GM12875 (cell line): ENCODE measurements around the gene GSTM3.
"Not testable (repeated sequence)": the region's sequence is repeated elsewhere in the genome, so short reads cannot be mapped to it uniquely, and the experiment has no call there.

Source experiments
- H3K4me3 ChIP-seq: one replicate; pipeline ENCODE4 v1.5.1; 2011; ENCODE audit warnings: low read depth, low read length, control low read depth
- TF ChIP-seq, protein P1 (sequence below): IDR thresholded peaks from 2 replicates; pipeline ENCODE4 v1.5.1; 2011; ENCODE audit warnings: low read depth, mild to moderate bottlenecking, control low read depth, inconsistent platforms, low read length, moderate library complexity, borderline replicate concordance; ENCODE audit not compliant: insufficient read depth

GSTM3 gene

DNA sequence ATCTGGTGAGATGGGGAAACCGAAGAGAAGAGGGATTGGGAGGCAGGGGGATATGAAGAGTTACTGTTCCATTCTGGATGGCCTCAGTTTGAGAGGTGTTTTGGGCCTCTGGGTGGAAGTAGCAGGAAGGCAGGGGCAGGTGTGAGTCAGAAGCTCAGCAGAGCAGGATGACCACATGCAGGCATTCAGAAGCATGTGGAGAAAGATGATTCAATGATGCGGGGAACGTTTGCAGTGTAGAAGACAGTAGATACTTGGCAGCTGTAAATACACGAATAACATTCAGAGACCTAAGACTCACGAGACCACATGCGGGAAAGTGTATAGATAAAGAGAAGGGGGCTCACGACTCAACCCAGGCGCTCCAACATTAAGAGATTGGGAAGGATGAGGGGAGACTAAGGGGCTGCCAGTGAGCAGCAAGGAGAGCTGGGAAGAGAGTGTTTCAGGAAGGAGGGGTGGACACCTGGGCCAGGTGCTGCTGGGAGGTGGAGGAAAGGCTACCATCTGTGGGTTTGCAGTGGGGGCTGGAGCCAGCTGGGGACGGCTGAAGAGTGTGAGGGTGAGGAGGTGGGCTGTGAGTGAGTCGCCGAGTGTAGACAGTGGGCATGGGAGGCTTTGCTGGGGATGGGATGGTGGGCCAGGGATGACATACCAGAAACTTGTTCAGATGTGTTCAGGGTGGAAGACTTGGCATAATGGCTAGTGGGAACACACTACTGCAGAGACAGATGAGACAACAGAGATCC, 28.7 kb upstream of the GSTM3 start:
- H3K4me3 ChIP-seq: no peak overlapping the region
- TF ChIP-seq, protein P1, sequence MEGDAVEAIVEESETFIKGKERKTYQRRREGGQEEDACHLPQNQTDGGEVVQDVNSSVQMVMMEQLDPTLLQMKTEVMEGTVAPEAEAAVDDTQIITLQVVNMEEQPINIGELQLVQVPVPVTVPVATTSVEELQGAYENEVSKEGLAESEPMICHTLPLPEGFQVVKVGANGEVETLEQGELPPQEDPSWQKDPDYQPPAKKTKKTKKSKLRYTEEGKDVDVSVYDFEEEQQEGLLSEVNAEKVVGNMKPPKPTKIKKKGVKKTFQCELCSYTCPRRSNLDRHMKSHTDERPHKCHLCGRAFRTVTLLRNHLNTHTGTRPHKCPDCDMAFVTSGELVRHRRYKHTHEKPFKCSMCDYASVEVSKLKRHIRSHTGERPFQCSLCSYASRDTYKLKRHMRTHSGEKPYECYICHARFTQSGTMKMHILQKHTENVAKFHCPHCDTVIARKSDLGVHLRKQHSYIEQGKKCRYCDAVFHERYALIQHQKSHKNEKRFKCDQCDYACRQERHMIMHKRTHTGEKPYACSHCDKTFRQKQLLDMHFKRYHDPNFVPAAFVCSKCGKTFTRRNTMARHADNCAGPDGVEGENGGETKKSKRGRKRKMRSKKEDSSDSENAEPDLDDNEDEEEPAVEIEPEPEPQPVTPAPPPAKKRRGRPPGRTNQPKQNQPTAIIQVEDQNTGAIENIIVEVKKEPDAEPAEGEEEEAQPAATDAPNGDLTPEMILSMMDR: no peak

DNA sequence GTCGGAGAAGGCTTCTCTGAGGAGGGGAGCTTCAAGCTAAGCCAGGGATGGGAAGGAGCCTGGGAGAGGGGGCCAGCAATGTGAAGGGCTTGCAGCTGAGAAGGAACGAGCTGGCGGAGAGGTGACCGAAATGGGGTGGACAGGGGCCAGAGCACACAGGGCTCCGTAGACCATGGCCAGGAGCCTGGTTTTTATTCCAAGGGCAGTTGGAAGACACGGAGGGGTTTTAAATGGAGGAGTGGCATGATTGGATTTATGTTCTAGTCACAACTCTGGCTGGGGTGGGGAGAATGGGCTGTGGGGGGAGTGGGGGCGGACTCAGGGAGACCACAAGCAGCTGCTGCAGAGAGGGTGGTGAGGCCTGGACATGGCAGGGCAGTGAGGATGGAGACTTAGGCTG, 28.0 kb upstream of the GSTM3 start:
- no peak overlapping the region for H3K4me3 ChIP-seq
- TF ChIP-seq, protein P1: no peak

DNA sequence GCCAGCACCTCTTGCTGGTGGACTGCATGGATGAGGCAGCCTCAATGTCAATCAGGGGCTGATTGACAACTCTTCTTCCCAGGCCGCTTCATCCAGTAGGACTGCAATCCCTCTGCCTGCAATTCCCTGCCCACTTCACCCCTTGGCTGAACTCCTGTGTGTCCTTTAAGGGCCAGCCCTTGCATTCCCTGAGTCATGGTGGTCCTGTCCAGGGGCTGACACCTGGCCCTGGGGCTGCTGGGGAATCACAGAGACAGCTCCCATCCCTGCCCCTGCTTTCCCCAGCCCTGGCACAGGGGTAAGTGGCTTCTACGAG, 27.5 kb upstream of the GSTM3 start:
- TF ChIP-seq, protein P1: no peak
- no peak overlapping the region for H3K4me3 ChIP-seq

DNA sequence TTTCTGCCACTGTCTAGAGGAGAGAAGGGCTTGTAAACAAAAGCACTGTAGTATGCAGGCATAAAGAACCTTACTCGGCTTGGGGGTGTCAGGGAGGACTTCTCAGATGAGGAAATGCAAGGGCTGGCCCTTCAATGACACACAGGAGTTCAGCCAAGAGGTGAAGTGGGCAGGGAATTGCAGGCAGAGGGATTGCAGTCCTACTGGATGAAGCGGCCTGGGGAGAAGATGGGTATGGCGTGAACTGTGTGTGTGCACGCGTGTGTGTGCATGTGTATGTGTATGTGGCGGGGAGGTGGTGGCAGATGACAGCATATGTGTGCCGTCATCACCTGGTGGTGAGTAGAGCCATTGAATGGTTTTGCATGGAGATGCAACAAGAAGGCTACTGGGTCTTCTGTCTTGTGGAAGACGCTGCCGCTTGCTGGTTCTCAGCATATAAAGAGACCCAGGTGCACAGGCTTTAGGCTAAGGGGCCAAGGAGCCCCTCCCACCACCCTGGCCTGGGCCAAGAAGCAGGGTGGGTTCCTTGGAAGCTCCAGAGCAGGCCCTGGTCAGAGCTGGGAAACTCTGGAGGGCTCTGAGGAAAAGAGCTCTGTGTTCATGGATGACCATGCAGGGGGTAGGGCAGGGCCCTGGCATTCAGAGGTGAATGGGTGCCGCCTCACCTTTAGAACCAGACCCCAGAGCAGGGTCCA, 26.9 kb upstream of the GSTM3 start:
- TF ChIP-seq, protein P1: no peak
- H3K4me3 ChIP-seq: no peak overlapping the region

DNA sequence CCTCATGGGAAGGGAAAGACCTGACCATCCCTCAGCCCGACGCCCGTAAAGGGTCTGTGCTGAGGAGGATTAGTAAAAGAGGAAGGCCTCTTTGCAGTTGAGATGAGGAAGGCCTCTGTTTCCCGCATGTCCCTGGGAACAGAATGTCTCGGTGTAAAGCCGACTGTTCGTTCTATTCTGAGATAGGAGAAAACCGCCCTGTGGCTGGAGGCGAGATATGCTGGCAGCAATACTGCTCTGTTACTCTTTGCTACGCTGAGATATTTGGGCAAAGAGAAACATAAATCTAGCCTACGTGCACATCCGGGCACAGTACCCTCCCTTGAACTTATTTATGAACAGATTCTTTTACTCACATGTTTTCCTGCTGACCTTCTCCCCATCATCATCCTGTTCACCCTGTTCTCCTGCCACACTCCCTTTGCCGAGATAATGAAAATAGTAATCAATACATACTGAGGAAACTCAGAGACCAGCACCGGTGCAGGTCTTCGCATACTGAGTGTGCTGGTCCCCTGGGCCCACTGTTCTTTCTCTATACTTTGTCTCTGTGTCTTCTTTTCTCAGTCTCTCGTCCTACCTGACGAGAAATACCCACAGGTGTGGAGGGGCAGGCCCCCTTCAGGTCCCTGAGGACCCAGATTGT, 26.3 kb upstream of the GSTM3 start:
- H3K4me3 ChIP-seq: not testable (repeated sequence)

DNA sequence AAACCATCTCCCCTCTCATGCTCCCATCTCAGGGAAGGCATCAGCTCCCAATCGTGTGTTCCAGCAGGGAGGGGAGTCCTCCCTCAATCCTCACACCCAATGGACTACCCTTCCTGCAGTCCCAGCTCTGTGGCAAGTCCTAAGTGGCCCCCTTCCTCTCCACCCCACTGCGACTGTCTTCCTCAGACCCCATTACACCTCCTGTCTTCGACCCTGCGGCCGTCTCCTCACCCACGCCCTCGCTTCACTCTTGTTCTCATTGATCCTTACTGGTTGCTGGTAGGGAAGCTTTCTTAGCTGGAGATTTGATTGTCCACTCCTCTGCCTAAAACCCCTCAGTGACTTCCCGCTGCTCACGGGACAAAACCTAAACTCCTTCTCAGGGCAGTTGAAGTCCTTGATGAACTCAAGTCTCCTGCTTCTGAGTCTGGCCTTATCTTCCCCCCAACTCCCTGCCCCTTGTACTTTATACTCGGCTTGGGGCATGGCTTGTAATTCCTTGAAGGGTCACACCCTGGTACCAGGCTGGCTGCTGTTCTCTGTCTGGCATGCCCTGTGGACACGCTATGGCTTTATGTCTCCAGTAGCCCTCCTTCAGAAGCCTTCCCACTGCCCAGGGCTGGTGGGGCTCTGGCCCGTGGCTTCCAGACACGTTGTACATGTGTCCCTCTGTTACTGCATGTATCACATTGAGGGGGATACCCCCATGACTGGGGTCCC, 25.2 kb upstream of the GSTM3 start:
- H3K4me3 ChIP-seq: no peak overlapping the region
- TF ChIP-seq, protein P1: no peak

DNA sequence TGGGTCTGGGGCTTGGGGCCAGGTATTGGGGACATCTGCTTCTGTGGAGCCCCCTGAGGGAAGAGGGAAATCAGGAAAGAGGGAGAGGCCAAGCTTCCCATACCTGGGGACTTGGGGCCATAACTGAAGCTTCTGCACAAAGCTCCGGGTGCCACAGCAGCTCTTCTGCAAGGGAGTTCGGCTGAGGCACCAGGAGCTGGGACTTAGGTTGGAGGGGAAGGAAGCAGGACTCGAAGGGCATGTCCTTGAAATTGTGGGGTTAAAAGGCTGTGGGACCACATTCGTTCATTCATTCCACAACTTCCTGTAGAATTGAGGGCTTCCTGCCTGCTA, 24.6 kb upstream of the GSTM3 start:
- TF ChIP-seq, protein P1: no peak
- no peak overlapping the region for H3K4me3 ChIP-seq
